Fibroblast of villous mesenchyme (primary cell): ENCODE results near the gene AHNAK2. TPM values are rescaled to one million over a fixed set of nuclear protein-coding genes. Genes with fewer than 3 reads are reported as not detected.

Experiments
- DNase-seq: peaks from one replicate; pipeline ENCODE4 v3.0.0-alpha.2; 2010; ENCODE audit warnings: low read depth
- H3K4me3 ChIP-seq: 2 replicates; pipeline ENCODE4 v1.5.1; 2011; ENCODE audit warnings: low read depth, mild to moderate bottlenecking, low read length
- CTCF ChIP-seq: IDR thresholded peaks from 2 replicates; pipeline ENCODE4 v1.5.1; 2012; ENCODE audit warnings: low read depth, mild to moderate bottlenecking, low read length; ENCODE audit not compliant: insufficient read depth
- total RNA-seq: library from RNA; depleted of rRNA; stranded (reverse); fragments of >200 nt; gene quantifications from 2 replicates; pipeline ENCODE4 v1.2.3, GENCODE V29; 2012

AHNAK2 gene
- total RNA-seq, 1 donor = 32.4 TPM

GRCh38 chr14:104928391-104929133, 49.6 kb downstream of the AHNAK2 start:
- DNase-seq = no peak
- TF ChIP-seq CTCF = no peak
- H3K4me3 ChIP-seq = no peak overlapping the region

- no peak for TF ChIP-seq CTCF
- H3K4me3 ChIP-seq = no peak overlapping the region
- DNase-seq = no peak
Observed at GRCh38 chr14:104927901-104928300, 50.3 kb downstream of the AHNAK2 start.

- TF ChIP-seq CTCF = no peak
- DNase-seq = no peak
- H3K4me3 ChIP-seq = no peak overlapping the region
Observed at GRCh38 chr14:104927432-104927816, 50.8 kb downstream of the AHNAK2 start.

- H3K4me3 ChIP-seq = no peak overlapping the region
- no peak for DNase-seq
- TF ChIP-seq CTCF = no peak
Observed at GRCh38 chr14:104926619-104927431, 51.3 kb downstream of the AHNAK2 start.

- H3K4me3 ChIP-seq = no peak overlapping the region
- no peak for DNase-seq
- TF ChIP-seq CTCF = no peak
Observed at GRCh38 chr14:104925855-104926609, 52.1 kb downstream of the AHNAK2 start.

- H3K4me3 ChIP-seq = no peak overlapping the region
- DNase-seq = no peak
- TF ChIP-seq CTCF = no peak
Observed at GRCh38 chr14:104925214-104925854, 52.8 kb downstream of the AHNAK2 start.
